GM21390 (cell line): ENCODE measurements around the gene THAP7.

Source experiments
- ATAC-seq: cut with Tn5 transposase; IDR thresholded peaks from one replicate; pipeline ENCODE4 v1.9.1; 2021; ENCODE audit not compliant: unreplicated experiment

Gene THAP7

DNA sequence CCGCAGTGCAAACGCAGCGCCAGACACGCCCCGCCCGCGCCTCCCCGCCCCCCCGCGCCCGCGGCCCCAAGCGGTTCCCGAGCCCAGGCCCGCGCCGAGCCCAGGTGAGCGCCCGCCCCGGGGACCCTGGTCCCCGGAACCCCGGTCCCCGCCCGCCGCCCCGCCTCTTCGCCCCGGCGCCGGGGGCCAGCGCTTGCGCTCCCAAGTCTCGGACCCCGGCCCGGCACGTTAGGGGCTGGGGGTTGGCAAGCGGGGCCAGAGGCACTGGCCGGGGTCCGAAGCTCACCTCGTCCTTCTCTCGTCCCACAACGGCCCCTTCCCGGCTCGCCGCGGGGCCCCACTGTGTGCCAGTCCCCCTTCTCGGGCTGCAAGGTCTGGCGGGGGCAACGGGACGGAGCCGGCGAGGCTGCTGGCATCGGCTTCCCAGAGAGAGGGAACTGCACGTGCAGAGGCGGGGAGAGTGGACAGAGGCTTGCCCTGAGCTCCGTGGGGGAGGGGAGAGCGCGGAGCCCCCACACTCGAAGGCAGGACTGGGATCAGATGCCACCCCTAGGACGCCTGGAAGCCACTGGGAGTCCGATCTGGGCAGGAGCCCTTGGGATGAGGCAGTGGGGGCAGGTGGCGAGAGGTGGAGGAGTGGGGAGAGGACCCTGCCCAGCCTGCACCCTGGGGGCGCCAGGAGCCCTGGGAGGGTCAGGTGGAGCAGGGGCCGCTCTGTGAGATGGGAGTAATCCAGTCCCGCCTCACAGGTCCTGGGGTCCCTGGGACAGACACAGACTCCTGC lies 36.6 kb downstream of the THAP7 start:
- ATAC-seq: no peak

DNA sequence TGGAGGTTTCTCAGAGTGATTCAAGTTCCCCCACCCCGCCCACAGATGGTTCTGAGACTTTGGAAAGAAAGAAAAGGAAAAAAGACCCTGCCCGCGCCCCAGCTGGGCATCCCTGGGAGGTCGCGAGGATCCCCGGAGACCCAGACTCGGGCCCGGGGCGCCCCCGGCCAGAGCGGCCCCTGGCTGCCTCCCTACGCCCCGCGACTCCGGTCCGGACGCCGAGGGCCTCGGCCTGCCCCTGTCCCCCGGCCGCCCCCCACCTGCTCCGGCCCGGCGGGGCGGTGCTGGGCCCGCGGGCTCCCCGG lies 37.2 kb downstream of the THAP7 start:
- no peak for ATAC-seq

DNA sequence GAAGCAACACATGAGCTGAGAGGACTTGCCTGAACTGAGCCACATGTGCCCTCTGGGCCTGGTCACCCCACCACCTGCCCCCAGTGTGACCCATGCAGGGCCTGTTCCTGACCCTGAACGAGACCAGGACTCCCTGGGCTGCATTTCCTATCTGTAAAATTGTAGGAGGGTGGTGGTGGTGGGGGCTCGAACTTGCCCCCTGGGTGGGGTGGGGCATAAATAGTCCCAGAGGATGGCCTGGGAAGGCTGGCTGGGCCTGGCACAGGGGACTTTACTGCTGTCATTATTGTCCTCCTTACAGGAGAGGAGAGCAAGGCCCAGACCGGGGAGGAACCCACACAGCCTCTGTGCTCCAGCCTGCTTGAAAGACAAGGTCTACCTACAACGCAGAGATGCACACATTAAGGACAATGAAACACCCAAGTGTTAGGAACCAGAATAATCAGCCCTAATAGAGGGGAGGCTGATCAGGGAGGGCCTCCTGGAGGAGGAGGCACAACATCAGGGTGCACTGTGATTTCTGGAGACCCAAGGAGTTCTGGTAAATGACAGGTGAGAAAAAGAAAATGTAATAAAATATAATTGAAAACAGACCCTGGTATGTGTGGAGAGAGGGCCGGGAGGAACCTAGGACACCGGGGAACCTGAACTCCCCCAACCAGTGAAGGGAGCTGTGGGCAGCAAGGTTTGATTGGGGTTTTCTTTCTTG lies 37.7 kb downstream of the THAP7 start:
- no peak for ATAC-seq

DNA sequence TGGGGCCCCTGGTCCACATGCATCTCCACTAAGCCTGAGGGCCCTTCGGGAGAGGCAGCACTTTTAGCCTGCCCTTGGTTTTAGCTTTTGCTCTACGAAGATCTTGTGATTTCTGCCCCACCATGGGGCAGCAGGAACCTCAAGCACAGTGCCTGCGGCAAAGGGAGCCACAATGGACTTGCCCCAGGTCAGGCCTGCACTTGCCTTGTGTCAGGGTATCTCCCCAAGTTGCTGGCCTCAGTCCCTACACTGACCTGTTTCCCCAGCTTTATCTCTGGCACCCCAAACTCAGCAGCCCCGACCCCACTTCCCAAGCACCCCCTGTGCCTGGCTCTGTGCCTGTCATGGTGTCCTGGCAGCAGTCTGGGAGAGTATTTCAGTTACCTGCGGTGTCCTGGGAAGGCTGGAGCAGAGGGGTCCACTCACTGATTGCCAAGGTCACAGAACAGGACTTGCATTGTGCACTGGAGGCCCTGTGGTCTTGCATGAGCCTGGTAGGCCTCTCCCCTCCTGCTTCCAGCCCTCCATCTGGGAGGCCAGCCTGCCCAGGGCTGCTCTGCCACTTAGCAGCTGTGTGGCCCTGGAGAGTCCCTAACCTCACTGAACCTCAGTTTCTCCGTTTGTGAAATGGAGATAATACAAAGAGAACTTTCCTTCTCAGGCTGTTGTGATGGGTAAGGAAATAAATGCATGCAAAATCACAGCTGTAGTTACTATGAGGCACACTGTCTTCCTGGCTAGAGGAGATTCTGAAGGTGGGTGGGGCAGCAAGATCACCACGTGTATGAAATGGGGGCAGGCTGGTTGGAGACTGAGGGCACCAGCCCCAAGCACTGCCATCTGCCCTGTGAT lies 38.5 kb downstream of the THAP7 start:
- ATAC-seq: no peak

DNA sequence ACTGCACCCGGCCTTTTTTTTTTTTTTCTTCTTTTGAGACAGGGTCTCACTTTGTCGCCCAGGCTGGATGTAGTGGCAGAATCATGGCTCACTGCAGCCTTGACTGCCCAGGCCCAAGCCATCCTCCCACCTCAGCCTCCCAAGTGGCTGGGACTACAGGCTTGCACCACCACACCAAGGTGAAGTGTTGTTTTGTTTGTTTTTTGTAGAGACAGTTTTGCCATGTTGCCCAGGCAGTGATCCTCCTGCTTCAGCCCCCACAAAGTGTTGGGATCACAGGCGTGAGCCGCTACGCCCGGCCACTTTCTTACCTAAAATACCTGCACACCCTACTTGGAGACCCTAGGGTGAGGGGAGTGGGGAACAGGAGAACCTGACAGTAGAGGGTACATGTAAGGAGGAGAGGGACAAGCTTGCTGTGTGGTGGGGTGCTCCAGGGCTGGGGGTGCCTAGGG lies 39.4 kb downstream of the THAP7 start:
- no peak for ATAC-seq

DNA sequence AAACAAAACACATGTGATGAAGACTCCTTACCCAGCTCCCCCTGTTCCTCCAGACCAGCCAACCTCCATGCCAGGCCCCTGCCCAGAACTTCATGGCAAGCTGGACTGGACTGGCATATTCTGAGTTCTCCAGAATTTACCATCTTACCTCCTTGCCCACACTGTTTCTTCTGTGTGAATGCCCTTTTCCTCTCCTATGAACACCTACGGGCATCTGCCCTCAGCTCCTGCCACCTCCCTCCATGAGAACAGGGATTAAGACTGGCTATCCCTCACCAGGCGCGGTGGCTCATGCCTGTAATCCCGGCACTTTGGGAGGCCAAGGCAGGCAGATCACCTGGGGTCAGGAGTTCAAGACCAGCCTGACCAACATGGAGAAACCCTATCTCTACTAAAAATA lies 41.3 kb downstream of the THAP7 start:
- ATAC-seq: no peak

DNA sequence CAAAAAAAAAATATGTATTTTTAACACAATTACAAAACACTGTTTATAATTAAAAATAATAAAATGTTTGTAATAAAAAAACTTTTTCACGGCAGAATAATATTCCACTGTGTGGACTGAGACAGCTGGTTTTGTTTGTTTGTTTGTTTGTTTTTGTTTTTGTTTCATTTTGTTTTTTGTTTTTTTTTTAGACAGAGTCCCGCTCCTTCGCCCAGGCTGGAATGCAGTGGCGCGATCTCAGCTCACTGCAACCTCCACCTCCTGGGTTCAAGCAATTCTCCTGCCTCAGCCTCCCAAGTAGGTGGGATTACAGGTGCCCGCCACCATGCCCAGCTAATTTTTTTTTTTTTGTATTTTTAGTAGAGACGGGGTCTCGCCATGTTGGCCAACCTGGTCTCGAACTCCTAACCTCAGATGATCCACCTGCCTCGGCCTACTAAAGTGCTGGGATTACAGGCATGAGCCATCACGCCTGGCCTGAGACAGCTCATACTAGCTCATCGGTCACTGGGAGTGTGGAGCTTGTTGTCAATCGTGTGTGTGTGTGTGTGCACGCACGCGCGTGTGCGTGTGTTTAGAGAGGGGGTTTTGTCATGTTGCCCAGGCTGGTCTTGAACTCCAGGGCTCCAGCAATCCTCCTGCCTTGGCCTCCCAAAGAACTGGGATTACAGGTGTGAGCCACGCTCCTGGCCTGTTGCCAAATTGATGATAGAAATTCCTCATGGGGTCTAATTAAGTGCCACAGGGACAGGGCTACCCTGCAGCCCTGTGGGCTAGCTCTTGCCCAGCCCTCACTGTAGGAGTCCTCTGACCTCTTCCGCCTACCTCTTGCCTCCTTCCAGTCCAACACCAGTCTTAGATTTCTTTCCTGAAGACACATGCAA lies 42.1 kb downstream of the THAP7 start:
- no peak for ATAC-seq

DNA sequence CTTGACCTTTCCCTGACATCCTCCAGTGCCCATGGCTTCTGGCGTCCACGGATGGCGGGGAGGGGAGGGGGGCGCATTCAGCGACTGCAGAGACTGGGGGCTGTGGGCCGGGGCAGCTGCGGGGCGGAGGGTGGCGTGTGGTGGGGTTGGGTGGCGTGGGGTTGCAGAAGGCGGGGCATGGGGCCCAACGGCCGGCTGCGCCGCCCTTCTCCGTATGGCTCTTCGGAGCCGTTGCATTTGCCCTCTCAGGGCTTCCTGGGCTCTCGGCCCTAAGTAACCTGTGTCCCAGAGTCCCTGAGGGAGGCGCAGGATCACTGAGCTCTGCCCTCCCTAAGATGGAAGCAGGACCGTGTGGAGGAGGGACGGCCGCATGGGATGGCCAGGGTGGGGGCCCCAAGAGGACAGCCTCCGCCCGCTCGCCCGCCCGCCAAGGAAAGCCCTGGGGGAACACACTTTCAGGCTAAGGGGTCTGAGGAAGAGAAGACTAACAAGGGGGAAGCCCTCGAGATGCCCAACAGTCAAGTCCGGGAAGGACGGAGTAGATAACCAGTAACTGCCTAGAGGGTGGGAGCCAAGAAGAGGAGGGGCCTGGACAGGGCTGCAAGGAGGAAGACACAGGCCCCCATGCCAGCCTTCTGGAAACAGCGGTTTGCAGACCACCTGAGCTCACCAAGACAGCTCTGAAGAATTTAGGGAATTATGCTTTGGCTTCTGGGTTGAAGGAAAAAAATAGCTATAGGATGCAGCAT lies 44.1 kb downstream of the THAP7 start:
- ATAC-seq: no peak

DNA sequence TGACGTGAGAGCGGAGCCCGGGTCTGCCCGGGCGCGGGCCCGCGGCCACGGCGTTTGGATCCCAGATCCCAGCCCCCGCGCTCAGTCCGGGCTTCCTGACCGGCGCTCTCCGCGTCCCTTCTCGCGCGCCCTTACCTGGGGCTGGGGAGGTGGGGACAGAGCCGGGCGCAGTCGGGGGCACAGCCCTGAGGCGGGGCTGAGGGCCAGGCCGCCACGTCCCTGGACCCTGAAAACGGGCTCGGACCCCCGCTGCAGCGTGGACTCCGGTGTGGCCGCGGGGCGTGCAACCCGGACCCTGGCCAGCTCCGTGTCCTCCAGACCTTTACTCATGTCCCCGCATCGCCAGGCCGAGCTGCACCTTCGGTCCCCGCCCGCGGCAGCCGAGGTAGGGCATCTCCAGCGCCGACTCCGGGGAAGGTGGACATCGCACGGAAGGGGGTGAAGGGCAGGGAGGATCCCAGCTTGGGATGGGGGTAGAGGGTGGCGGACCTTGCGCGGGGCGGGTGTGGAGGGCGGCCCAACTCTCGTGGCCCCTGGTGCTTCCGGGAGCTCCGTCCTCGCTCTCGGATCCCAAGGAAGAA lies 44.7 kb downstream of the THAP7 start:
- no peak for ATAC-seq

DNA sequence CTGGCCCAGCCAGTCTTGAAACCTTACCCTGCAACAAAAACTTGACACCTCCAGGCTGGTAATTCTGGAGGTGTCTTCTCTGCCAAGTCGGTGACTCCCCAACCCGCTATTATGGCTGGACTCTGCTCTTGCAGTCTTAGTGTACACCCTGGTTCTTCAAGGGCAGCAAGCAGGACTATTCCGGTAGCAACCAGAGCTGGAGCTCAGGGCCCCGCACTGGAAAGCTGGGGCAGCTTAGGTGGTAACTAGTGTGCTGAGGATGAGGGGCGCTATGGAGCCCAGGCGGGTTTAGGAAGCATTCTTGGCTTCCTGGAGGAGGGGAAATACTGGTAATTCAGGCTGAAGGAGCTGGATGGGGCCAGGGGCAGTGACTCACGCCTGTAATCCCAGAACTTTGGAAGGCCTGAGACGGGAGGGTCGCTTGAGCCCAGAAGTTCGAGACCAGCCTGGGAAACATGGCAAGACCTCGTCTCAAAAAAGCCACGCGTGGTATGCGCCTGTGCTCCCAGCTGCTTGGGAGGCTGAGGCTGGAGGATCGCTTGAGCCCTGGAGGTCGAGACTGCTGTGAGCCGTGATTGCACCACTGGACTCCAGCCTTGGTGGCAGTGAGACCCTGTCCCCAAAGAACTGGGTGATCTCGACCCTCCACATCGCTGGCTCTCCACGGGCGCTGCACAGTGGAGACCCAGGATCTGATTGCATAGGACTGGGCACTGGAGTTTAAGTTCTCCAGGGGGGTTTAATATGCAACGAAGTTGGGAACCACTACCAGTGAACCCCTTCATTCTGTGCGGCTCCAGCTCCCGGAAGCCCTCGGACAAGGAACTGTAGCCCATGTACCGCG lies 45.4 kb downstream of the THAP7 start:
- ATAC-seq: no peak

DNA sequence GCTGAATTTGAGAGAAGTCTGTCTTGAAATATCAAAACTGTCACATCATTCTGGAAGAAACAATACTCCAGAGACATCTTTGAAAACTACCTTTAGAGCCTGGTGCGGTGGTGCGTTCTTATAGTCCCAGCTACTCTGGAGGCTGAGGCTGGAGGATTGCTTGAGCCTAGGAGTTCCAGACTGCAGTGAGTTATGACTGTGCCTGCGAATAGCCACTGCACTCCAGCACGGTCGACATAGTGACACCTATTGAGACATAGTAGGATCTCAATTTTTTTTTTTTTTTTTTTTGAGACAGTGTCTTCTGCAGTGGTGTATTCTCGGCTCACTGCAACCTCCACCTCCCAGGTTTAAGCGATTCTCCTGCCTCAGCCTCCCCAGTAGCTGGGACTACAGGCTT lies 46.4 kb downstream of the THAP7 start:
- ATAC-seq: no peak

DNA sequence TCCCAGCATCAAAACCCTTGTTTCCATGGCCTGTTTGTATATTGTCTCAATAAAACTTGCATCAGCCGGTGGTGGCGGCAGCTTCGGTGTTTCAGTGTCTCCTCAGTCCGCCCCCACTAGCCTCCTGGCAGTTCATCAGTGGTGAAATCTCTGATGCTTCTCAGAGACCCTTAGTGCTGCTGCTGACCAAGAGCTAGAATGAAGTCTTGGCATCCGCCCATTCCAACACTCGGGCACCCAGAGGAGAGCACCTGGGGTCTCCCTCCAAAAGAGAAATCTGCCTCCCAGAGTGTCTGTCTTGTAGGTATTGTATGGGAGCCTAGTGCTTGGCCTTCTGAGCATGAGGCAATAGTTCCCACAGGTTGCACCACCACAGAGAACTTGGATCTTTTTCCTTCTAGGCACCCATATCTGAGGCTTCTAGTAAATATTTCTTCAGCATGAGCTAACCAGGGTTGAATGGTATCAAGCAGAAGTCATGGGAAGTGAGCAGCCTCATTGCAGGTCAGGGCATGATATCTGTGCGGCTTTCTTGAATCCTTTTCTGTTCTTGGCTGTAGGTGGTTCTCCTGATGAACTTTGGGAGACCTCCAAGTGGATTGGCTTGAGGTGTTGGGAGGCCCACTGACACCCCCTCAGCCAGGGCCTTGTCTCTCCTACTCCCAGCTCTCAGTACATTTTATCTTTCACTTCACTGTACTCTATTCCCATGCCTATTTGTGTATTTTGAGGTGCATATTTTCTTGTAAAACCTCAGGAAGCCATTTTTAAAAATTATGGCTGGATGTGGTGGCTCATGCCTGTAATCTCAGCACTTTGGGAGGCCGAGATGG lies 48.0 kb downstream of the THAP7 start:
- no peak for ATAC-seq

DNA sequence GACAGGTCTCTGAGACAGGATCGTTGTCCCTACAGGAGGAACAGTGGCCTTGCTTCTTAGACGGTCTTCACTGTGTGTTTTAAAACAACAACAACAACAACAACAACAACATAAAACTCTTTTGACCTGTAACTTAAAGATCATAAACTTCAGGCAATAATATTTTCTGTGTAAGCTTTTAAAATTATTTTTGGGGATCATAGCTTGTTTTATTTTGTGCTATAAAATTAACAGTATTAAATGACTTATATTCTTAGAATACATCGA lies 48.6 kb downstream of the THAP7 start:
- ATAC-seq: no peak

DNA sequence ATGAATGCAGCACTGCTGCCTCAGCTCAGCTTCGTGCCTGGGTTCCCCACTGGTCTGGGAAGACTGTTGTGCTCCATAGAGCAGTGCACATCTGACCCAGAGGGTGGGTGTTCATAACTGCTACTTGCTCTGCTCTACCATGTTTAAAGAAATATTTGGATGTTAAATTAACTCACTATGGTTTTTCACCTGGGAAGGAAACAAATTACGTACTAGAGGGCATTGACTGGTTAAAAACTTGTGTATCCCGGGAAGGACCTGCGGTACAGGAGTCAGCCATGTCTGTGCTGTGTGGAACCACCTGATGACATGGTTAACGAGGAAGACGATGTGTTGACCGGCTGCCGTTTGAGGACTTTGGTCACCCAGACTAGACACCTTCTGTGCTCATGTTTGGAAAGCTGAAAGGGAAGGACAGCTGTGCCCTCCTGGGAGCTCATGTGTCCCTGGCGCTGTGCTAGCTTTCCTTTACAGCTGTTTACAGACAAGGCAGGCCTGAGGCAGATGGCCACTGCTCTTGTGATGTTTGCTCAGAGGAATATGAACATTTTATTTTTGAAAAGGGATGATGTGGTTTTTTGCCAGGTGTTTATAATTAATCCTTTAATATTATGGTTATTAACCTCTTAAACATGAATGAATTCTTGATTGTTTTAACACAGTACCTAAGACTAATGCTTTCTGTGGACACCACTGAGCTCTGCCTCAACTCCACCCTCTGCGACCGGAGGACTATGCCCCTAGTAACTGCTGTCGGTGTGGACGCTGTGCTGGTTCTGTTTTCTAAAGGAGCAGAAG lies 49.2 kb downstream of the THAP7 start:
- ATAC-seq: no peak

DNA sequence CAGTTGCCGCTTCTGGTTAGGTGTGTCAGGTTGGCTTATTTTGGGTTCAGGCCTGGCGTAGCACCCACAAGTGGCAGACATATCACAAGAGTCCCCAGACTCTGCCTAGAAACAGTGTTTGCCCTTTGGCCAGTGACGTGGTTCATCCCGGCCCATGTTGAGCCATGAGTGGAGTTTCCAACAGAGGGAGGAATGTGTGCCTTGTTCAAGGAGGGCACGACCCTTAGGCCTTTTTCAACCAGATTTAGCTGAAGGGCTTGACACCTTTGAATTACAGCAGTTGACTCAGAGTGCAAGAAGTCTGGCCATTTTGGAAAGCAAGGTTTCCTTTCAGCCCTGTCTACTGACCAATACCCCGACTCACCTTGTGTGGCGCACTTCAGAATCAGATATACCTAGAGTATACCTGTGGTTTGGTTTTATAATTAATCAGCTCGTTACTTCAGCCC lies 50.0 kb downstream of the THAP7 start:
- ATAC-seq: no peak

DNA sequence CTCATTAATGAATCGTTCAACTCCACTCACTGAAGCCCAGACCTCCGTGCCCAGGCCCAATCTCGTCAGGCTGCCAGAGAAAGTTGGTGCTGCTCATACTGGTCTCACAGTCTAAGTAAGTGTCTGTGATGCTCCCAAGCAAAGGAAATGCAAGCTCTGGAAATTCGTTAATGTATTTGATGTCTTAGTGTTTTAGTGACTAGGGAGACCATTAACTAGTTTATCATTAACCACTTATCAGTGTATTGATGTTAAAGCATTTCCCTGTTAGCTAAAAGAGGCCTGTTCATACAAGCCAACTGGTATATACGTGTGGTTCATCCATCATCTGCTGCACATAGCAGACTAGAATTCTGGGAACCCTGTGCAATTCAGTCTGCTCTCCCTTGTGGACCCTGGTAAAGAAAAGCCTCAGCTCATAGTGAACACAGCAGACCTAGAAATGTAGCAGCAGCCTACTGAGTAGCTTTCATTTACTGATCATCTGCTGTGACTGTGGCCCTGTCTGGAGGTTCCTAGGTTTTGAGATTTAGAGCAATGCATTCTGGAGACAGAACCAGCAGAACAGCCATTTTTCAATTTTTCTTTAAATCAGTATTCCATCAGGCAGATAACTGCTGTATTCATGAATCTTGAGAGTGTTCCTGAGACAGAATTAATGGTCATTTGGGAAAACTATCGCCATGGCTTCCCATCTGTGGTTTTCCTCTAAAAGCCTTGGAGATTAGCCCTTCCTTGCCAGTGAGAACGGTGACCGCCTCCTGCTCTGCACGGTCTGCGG lies 50.6 kb downstream of the THAP7 start:
- ATAC-seq: no peak
